HPDE6-E6E7 (cell line): ENCODE measurements around the gene IMMP2L.

Experiments
- DNase-seq: peaks from one replicate; pipeline ENCODE4 v3.0.0; 2011; ENCODE audit warnings: missing footprints; ENCODE audit errors: extremely low spot score

The IMMP2L gene

DNA sequence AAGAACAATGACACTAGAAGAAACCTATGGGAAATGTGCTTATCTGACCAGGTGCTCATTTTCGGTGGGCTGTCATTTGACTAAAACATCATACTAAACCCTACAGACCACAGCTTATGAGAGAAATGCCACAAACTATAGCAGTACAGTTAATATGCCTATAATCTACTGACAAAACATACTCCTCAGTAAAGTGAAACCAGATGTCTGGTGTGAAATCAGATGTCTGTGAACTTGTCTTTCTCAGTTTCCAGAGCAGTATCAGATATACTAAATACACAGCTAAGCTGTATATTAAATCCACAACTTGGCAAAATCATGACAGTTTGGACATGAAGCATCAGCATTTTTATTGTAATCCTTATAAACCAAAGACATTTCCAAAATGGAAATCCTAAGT, 3.3 kb downstream of the IMMP2L start:
- DNase-seq: no peak

GRCh38 chr7:111556977-111557376, 5.3 kb downstream of the IMMP2L start:
- DNase-seq: no peak

DNA sequence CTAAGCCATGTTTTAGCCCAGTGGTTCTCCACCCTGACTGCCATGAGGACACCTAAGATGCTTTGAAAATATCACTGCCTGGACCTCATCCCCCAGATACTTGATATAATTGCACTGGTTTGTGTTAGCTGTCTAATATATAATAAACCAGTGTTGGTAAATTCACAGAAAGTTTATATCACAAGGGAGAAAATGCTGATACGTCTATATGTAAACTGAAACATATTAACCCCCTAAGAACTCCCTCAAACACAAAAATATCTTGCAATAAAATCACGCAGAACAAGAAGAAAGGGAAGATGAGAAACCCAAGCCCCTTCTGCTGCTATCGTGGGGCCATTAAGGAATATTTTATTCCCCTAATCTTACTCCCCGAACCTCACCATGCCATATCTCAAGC, 8.2 kb downstream of the IMMP2L start:
- no peak for DNase-seq

GRCh38 chr7:111541067-111541466, 21.2 kb downstream of the IMMP2L start:
- DNase-seq: no peak

- no peak for DNase-seq
These were observed 22.0 kb downstream of the IMMP2L start for GRCh38 chr7:111540199-111540815.

DNA sequence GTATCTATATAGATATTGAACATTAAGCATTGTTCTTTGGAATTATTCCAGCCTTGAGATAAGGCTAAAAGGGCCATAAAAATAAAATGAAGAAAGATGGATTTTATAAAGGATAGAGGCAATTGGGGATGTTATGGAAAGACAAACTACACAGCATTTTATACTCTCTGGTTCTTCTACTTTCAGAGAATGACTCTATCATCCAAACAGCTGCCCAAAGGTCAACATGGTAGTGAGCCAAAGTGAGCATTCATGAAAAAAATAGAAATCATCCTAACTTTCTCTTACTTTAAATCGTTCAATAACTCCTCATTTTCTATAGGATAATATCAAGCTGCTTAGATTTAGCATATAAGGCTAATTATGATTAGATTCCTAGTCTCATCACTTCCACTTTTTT, 25.2 kb downstream of the IMMP2L start:
- no peak for DNase-seq

GRCh38 chr7:111535142-111535870, 27.0 kb downstream of the IMMP2L start:
- no peak for DNase-seq

DNA sequence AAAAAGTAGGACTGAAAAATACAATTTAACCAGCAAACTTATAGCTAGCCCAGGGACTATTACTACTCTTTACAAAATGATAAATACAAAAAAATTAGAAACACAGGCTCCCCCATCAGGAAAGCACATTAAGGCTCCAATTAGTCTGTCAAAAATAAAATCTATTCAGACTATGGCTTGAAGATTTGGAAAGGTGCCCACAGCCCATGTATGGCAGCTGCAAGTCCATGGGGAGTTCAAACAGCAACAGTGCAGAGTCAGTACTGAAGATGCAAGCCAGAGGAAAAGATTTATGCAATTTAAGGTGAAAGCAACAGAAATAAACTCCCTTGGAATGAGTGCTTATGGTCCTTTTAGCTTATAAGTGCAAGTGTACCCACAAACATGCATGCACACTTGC, 29.7 kb downstream of the IMMP2L start:
- DNase-seq: no peak

DNA sequence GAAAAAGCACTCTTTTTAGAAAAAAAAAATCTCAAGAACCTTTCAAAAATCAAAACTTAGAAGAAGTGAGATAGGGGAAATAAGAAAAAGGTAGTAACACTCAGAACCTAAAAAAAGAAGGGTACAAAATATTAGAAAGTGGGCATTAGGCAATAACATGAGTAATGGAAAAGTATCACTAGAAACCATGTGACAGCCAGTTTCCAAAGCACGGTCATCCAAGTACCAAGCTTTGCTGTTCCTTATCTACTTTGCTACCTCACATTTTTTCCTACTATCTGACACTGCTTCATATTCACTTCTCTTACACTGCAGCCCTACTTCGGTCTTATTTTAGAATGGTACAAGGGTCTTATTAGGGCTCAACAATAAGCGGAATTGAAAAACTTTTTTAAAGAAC, 30.3 kb downstream of the IMMP2L start:
- no peak for DNase-seq

DNA sequence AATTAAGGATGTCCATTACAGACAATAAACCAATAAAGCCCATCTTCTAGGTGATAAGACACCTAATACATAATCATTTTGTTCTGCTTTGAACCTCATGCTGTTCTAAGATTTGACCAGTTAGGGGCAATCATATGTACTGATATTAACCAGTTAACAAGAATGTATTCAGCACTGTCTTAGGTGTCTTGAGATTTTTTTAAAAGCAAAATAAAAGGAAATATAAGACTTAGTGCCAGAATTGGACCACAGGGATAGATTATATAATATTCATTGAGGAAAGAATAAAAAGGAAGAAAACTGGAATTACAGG, 32.0 kb downstream of the IMMP2L start:
- DNase-seq: no peak

DNA sequence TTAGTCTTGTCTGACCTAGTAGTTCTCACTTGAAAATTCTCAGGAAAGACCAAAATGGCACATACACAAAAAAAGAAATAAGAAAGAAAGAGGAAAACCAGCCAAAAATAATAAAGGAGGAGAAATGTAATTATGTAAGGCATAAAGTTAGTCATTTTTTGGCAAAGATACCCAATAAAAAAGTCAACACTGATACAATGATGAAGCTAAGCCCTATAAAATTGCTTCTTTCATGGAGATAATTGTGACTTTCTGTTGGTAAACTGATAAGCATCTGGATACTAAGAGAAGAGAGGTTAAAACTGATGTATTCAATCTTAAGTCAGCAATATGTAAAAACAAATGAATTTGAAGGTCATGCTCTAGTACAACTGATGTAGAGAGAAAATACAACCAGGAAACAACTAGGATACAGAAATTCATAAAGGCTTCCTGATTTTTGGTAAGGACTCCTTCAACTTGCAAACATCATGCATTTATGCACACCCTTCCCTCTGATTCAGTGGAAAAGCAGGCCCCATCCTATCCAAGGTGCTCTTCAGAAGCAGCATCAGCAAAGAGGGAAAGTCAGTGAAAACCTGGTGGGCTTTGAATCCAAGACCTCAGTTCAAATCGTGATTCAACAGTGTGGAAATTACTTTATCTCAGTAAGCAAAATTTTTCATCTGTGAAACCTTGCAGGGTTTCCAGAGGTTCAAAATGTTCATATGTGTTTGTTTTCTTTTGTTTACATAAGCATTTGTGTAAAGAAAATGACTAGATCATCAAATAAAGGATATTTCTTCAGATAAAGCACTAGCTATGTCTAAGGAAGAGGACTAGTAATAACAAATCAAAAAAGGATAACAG, 32.6 kb downstream of the IMMP2L start:
- no peak for DNase-seq

- no peak for DNase-seq
These were observed 34.0 kb downstream of the IMMP2L start for GRCh38 chr7:111528331-111528730.

DNA sequence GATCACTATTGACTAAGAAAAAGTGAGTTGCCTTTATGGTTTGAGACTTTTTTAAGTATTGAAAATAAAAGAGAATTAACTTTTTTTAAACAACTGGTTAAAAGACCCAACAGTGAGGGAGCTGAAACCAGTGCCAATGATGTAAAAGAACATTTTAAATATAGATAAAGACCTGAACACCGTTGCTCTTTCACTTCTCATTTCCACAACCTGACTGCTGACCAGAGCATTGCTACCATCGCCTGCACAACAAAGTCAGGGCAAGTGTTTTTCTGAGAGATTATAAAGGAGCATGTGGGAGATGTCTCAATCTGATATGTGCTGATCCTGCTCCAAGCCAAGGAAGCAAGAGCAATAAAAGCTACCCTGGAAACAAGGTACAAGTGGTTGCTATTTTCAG, 34.7 kb downstream of the IMMP2L start:
- DNase-seq: no peak

GRCh38 chr7:111525100-111525499, 37.2 kb downstream of the IMMP2L start:
- no peak for DNase-seq

- DNase-seq: no peak
These were observed 40.6 kb downstream of the IMMP2L start for GRCh38 chr7:111521660-111522059.

GRCh38 chr7:111518264-111518663, 44.0 kb downstream of the IMMP2L start:
- DNase-seq: no peak

GRCh38 chr7:111517549-111517951, 44.7 kb downstream of the IMMP2L start:
- peak; percentile 34 for DNase-seq

DNA sequence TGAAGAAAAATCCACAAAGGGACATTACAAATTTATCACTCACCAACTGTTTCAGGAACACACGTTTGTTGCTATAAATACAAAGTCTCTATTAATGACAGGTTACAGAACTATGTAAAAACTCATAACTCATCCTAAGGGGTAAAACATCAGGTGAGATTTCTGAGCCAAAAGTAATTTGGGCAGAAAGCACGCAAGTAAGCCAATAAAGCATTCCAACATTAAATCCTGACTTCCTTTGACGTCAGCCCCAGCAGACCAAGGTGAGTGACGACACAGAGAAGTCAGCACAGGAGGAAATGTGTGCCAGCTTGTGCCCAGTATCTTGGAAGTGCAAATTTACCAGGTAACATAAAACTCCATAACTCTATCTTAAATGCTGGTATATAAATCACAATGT, 45.7 kb downstream of the IMMP2L start:
- no peak for DNase-seq

- DNase-seq: no peak
These were observed 48.7 kb downstream of the IMMP2L start for GRCh38 chr7:111513566-111513965.

DNA sequence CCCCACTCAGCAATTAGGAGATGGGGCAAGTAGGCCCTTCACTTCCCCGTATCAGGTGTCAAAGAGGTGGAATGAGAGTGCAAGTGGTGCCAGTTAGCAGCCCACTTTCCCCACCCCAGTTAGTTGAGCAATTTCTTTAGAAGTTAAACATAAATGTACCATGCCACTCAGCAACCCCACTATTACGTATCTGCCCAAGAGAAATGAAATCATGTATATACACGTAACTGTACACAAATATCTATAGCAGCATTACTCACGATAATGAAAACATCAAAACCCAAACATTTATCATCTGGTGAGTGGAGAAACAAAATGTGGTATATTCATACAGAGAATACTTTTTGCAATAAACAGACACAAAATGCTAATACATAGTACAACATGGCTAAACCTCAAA, 50.4 kb downstream of the IMMP2L start:
- DNase-seq: no peak

GRCh38 chr7:111510584-111511378, 51.5 kb downstream of the IMMP2L start:
- DNase-seq: no peak

- no peak for DNase-seq
These were observed 52.2 kb downstream of the IMMP2L start for GRCh38 chr7:111510062-111510461.
